ENCODE results near the gene RTN4RL2.

- TF ChIP-seq POLR2A (IDR thresholded peaks at IDR 0.05) (no peak), CTCF (IDR thresholded peaks at IDR 0.05) (no peak)
Measured at GRCh38 chr11:57464539-57465181, 4.3 kb downstream of the RTN4RL2 start.
